Measurements from ENCODE around the gene EZR.

Gene EZR

GRCh38 chr6:158819213-158819976, at the start of gene EZR:
Gene EZR (minus strand): TSS chr6:158819368. CDS start chr6:158818093, 1,275 bp downstream.
- DNase-seq: peak; percentile 6

- DNase-seq: no peak
Measured at GRCh38 chr6:158868122-158868480, 48.9 kb upstream of the EZR start.

- DNase-seq: no peak
Measured at GRCh38 chr6:158867381-158868121, 48.4 kb upstream of the EZR start.

- DNase-seq: no peak
Measured at GRCh38 chr6:158865769-158866168, 46.6 kb upstream of the EZR start.

- DNase-seq: no peak
Measured at GRCh38 chr6:158863646-158864045, 44.5 kb upstream of the EZR start.

GRCh38 chr6:158861686-158862381, 42.7 kb upstream of the EZR start:
- no peak for DNase-seq

- no peak for DNase-seq
Measured at GRCh38 chr6:158860279-158860865, 41.2 kb upstream of the EZR start.

- no peak for DNase-seq
Measured at GRCh38 chr6:158856261-158856660, 37.1 kb upstream of the EZR start.

GRCh38 chr6:158854214-158855101, 35.3 kb upstream of the EZR start:
- peak; percentile 8 for DNase-seq

GRCh38 chr6:158853880-158854213, 34.7 kb upstream of the EZR start:
- DNase-seq: no peak

- no peak for DNase-seq
Measured at GRCh38 chr6:158853072-158853879, 34.1 kb upstream of the EZR start.

GRCh38 chr6:158852312-158853071, 33.3 kb upstream of the EZR start:
- DNase-seq: no peak

- no peak for DNase-seq
Measured at GRCh38 chr6:158850807-158851115, 31.6 kb upstream of the EZR start.

- no peak for DNase-seq
Measured at GRCh38 chr6:158849899-158850806, 31.0 kb upstream of the EZR start.

GRCh38 chr6:158848490-158848895, 29.3 kb upstream of the EZR start:
- no peak for DNase-seq

- no peak for DNase-seq
Measured at GRCh38 chr6:158847786-158848185, 28.6 kb upstream of the EZR start.

- DNase-seq: no peak
Measured at GRCh38 chr6:158847012-158847529, 27.9 kb upstream of the EZR start.

- no peak for DNase-seq
Measured at GRCh38 chr6:158843751-158844683, 24.8 kb upstream of the EZR start.
